Glomerular visceral epithelial cell (primary cell): ENCODE results near the gene CYP4V2.

Source experiments
- DNase-seq: peaks from one replicate; pipeline ENCODE4 v3.0.0-alpha.2; 2016; ENCODE audit errors: extremely low spot score

Gene CYP4V2

DNA sequence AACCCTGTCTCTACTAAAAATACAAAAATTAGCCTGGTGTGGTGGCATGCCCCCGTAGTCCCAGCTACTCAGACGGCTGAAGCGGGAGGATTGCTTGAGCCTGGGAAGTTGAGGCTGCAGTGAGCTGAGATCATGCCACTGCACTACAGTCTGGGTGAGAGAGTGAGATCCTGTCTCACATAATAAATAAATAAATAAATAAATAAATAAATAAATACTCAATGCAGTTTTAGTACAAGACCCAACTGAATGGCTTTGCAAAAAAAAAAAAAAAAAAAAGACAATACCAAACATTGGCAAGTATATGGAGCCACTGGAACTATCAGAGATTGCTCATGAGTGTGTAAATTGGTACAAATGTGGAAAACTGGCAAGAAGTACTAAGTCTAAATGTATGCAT, 3.3 kb upstream of the CYP4V2 start:
- DNase-seq: no peak

GRCh38 chr4:186189656-186190055, 1.7 kb upstream of the CYP4V2 start:
- no peak for DNase-seq

- no peak for DNase-seq
Measured at GRCh38 chr4:186190581-186191199, 677 bp upstream of the CYP4V2 start.

GRCh38 chr4:186192066-186192612, 772 bp downstream of the CYP4V2 start:
- peak; percentile 53 for DNase-seq

- DNase-seq: no peak
Measured at GRCh38 chr4:186193851-186194250, 2.5 kb downstream of the CYP4V2 start.

DNA sequence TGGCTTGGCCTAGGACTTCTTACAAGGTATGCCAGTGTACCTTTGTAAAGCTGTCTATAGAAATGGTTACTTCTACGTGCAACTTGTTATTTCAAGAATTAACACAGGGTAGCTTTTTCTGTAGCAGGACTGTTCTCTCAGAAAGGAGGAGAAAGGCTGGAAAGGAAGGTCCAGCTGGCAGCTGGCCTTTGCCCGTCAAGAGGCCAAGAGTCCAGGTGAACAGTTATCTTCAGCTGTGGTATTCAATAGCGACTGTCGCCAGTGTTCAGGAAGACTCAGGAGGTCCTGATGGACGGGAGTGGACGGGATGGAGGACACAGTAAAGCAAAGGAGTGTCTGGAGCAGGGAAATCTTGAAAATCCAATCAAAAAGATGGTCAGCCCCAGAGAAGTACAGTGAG, 4.7 kb downstream of the CYP4V2 start:
- no peak for DNase-seq

- no peak for DNase-seq
Measured at GRCh38 chr4:186200516-186200915, 9.1 kb downstream of the CYP4V2 start.

DNA sequence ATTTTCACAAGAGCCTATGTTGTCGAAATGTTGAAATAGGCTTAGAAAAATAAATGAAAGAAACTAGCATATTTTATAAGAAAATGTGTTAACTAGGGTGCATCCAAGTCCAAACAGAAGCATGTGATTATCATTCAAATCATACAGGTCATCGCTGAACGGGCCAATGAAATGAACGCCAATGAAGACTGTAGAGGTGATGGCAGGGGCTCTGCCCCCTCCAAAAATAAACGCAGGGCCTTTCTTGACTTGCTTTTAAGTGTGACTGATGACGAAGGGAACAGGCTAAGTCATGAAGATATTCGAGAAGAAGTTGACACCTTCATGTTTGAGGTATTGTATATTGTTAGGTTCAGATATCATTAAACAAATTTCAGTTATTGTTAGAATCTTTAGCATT, 9.6 kb downstream of the CYP4V2 start:
- DNase-seq: no peak

DNA sequence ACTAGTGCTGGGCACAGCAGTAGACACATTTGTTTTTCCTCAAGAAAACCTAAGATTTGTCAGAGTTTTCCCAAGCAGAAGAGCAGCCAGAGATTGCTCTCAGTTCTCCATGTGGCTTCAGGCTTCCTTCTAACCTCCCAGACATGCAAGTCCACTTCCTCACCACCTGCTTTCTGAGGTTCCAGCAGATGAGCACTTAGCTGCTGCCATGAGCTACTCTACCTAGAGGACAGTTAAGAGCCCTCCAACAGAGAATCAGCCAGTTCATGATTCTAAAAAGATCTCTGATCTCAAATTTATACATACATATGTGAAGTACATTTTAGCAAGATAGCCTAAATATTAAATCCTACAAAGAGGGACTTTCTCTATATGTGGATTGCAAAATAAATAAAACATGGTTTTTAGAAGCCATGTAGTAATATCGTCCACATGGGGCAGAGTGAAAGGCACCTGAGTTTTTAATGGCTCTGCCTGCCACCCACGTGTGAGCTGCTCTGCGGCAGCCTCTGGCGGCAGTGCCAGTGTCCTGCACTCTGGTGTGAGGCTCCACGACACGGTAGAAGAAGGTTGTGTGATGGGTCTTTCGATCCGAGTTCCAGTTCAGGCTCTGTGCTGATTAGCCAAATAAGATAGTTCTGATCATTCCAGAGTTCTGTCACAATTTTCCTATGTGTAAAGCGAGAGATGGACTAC, 10.3 kb downstream of the CYP4V2 start:
- DNase-seq: peak; percentile 51

DNA sequence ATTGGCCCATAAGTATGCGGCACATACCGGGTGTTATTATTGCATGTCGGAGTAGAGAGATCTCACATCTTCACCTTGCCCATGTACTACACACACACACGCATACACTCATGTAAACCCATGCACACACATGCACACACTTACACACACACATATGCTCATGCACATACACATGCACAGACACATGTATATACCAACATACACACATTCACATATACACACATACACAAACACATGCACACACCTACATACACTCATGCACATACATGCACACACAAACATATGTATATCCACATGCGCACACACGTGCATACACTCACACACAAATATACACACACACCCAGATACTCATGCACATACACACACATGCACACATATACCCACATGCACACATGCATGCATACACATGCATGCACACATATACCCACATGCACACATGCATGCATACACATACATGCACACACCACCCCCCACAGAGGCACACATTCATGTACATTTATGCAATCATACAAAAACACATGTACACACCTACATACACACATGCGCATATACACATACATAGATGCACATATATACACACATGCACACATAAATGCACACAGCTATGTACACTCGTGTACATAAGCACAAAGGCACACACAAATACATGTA, 11.2 kb downstream of the CYP4V2 start:
- DNase-seq: no peak

DNA sequence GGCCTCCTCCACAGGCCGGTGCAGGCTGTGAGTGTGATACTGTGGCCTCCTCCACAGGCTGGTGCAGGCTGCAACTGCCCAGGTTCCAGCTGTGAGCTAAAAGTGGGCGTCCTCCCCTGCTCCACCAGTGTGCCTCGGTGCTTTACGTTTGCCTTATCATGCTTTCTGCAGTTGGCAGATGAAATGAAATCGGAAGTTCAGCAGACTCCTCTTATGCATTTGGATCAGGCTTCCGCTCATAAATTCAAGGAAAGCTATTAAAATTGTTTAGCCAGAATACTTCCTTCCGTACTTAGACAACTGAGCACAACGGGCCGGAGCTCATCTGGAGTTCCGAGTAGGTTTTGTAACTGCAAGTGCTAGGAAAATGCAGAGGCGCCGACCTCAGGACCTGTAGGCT, 12.0 kb downstream of the CYP4V2 start:
- no peak for DNase-seq

- peak; percentile 65 for DNase-seq
Measured at GRCh38 chr4:186204103-186204559, 12.8 kb downstream of the CYP4V2 start.

- no peak for DNase-seq
Measured at GRCh38 chr4:186204686-186205085, 13.3 kb downstream of the CYP4V2 start.

DNA sequence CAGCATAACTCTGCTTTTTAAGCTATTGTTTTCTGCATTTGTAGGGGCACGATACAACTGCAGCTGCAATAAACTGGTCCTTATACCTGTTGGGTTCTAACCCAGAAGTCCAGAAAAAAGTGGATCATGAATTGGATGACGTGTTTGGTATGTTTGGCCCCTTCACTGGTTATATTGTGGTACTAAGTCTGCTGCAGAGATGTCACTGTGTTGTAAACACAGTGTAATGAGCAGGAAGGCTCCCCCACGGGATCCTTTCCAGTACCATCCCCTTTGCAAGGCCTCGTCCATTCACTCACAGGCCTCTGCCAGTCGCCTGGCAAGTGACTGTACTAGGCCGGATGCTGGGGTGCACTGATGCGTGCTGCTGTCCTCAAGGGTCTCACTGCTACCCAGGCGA, 13.8 kb downstream of the CYP4V2 start:
- DNase-seq: peak; percentile 23

GRCh38 chr4:186216465-186217024, 25.2 kb downstream of the CYP4V2 start:
- no peak for DNase-seq

GRCh38 chr4:186217733-186218293, 26.4 kb downstream of the CYP4V2 start:
- DNase-seq: no peak

GRCh38 chr4:186221624-186222023, 30.3 kb downstream of the CYP4V2 start:
- no peak for DNase-seq

DNA sequence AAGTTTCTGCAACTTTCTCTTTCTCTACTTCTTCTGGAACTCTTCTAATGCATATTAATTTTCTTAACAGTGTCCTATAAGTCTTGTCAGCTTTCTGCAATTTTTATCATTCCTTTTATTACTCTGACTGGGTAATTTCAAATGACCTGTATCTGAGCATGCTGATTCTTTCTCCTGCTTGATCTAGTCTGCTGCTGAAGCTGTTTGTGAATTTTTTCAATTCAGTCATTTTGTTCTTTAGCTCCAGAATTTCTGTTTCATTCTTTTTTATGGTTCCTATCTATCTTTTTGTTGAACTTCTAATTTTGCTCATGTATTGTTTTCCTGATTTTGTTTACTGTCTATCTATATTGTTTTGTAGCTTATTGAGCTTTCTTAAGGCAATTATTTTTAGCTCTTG, 34.5 kb downstream of the CYP4V2 start:
- no peak for DNase-seq

- DNase-seq: no peak
Measured at GRCh38 chr4:186226521-186227189, 35.3 kb downstream of the CYP4V2 start.

GRCh38 chr4:186227221-186227620, 35.9 kb downstream of the CYP4V2 start, which contains the start of gene KLKB1:
Gene KLKB1, plus strand, starts transcription at chr4:186227507. Its CDS starts 689 bp downstream, at chr4:186228196.
- no peak for DNase-seq

- no peak for DNase-seq
Measured at GRCh38 chr4:186227744-186228513, 36.6 kb downstream of the CYP4V2 start.
